ENCODE results near the gene SPSB2. TPM values are rescaled to one million over a fixed set of nuclear protein-coding genes. Genes with fewer than 3 reads are reported as not detected.

The SPSB2 gene
- total RNA-seq, 1 experiment from 2014 or later: 9.2 TPM

DNA sequence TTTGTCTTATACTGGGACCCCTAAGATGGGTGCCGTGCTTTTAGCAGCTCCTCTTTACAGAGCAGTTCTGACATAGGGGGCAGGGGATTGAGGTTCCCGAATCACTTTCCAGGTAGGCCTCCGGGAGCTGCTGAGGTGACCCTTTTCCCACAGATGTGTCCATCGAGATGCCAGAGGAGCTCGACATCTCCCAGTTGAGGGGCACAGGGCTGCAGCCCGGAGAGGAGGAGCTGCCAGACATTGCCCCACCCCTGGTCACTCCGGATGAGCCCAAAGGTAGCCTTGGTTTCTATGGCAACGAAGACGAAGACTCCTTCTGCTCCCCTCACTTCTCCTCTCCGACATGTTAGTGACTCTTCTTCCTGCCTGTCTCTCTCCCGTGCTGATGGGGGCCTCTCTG, 10.1 kb downstream of the SPSB2 start:
- peaks cover 7% of the 10 kb centered on the region for H3K79me2 ChIP-seq (ENCODE audit: low read length)
- no peaks in the 10 kb centered on the region for H3F3A ChIP-seq (ENCODE audit: low read length, unreplicated experiment)
- CTCF ChIA-PET: no interaction called here
- BruUV-seq (replicated peaks): no TSS peak
- TF ChIP-seq, protein P1, sequence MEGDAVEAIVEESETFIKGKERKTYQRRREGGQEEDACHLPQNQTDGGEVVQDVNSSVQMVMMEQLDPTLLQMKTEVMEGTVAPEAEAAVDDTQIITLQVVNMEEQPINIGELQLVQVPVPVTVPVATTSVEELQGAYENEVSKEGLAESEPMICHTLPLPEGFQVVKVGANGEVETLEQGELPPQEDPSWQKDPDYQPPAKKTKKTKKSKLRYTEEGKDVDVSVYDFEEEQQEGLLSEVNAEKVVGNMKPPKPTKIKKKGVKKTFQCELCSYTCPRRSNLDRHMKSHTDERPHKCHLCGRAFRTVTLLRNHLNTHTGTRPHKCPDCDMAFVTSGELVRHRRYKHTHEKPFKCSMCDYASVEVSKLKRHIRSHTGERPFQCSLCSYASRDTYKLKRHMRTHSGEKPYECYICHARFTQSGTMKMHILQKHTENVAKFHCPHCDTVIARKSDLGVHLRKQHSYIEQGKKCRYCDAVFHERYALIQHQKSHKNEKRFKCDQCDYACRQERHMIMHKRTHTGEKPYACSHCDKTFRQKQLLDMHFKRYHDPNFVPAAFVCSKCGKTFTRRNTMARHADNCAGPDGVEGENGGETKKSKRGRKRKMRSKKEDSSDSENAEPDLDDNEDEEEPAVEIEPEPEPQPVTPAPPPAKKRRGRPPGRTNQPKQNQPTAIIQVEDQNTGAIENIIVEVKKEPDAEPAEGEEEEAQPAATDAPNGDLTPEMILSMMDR (conservative IDR thresholded peaks at IDR 0.05; ENCODE audit: low read depth, low read length): no peak
- DNase-seq: no peak
- no peak for ATAC-seq
- no peak overlapping the region for H3K27ac ChIP-seq (ENCODE audit: low read length)
- H3K9me2 ChIP-seq (replicated peaks; ENCODE audit: low read length): no peaks in the 10 kb centered on the region
- no peaks in the 10 kb centered on the region for H3K9me3 ChIP-seq (ENCODE audit: low read length)
- POLR2A ChIA-PET (ENCODE audit: unreplicated experiment): no interaction called here
- no peak overlapping the region for H3K9ac ChIP-seq (ENCODE audit: low read length)
- H3K4me3 ChIP-seq (ENCODE audit: low read length): no peak overlapping the region
- peaks cover 8% of the 10 kb centered on the region; the same call in 1 of the 2 replicates for H3K4me1 ChIP-seq (ENCODE audit: insufficient read depth, low read length)
- peaks cover under 1% of the 10 kb centered on the region for H4K20me1 ChIP-seq (ENCODE audit: low read length)
- H2AFZ ChIP-seq (ENCODE audit: low read length): no peak overlapping the region
- H3K36me3 ChIP-seq (ENCODE audit: low read depth, low read length): peaks cover 16% of the 10 kb centered on the region
- no peaks in the 10 kb centered on the region for H3K27me3 ChIP-seq (ENCODE audit: low read length)
- intact Hi-C loops (cut with micrococcal nuclease): no loop called here
- no peak overlapping the region for H3K4me2 ChIP-seq (ENCODE audit: low read length)

DNA sequence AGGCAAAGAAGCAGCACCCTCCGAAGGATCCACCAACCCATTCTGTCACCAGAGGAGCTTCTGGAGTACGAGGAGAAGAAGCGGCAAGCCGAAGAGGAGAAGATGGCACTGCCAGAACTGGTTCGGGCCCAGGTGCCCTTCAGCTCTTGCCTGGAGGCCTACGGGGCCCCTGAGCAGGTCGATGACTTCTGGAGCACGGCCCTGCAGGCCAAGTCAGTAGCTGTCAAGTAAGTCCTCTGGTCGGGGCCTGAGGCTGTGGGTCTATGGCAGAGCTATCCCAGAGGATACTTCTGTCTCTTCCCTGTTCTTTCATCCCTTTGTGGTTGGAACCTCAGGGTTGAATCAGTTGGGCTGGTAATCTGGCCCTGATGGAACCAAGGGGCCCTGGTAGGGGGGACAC, 11.7 kb downstream of the SPSB2 start:
- Histone ChIP-seq H3K9ac (ENCODE audit: low read length) (no peak overlapping the region), H2AFZ (ENCODE audit: low read length) (no peak overlapping the region), H3K79me2 (ENCODE audit: low read length) (no peaks in the 10 kb centered on the region), H3K27ac (ENCODE audit: low read length) (no peak overlapping the region), H3K9me3 (ENCODE audit: low read length) (no peaks in the 10 kb centered on the region), H3F3A (ENCODE audit: low read length, unreplicated experiment) (no peaks in the 10 kb centered on the region), H3K4me3 (ENCODE audit: low read length) (no peak overlapping the region), H3K9me2 (replicated peaks; ENCODE audit: low read length) (no peaks in the 10 kb centered on the region), H3K36me3 (ENCODE audit: low read depth, low read length) (peaks cover 30% of the 10 kb centered on the region), H4K20me1 (ENCODE audit: low read length) (no peaks in the 10 kb centered on the region), H3K27me3 (ENCODE audit: low read length) (no peaks in the 10 kb centered on the region), H3K4me1 (ENCODE audit: insufficient read depth, low read length) (peaks cover under 1% of the 10 kb centered on the region; the same call in 1 of the 2 replicates), H3K4me2 (ENCODE audit: low read length) (no peak overlapping the region)
- TF ChIP-seq EZH2 (IDR thresholded peaks at IDR 0.05; ENCODE audit: low read length, unreplicated experiment): no peak
- TF ChIP-seq, protein P1 (conservative IDR thresholded peaks at IDR 0.05; ENCODE audit: low read depth, low read length): no peak
- no peak for TF ChIP-seq EZH2phosphoT487 (IDR thresholded peaks at IDR 0.05; ENCODE audit: borderline replicate concordance, low read length)
- no peak for DNase-seq
- BruUV-seq (replicated peaks): no TSS peak
- ChIA-PET POLR2A (ENCODE audit: unreplicated experiment) (no interaction called here), CTCF (interaction anchor here (0.6 kb wide), 1 partner anchor 11 kb away, joined by 5 read pairs; no protein-coding TSS in a partner anchor)
- no peak for ATAC-seq
- intact Hi-C loops (cut with micrococcal nuclease): no loop called here

DNA sequence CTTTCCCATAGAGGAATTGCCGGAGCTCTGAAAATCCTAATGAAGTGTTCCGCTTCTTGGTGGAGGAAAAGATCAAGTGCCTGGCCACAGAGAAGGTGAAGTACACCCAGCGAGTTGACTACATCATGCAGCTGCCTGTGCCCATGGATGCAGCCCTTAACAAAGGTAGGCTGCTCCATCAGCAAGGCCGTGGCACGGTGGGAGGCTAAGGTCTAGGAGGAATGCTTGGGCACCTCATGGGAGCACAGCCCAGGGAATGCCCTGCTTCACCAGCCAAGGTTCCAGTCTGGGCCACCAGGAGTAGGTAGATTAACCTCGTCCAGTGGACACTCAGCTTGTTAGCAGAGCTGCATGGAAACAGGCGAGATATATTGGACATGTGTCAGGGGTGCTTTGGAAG, 12.2 kb downstream of the SPSB2 start:
- ChIA-PET CTCF (no interaction called here), POLR2A (ENCODE audit: unreplicated experiment) (no interaction called here)
- Histone ChIP-seq H3K4me2 (ENCODE audit: low read length) (no peak overlapping the region), H3K4me1 (ENCODE audit: insufficient read depth, low read length) (no peaks in the 10 kb centered on the region), H4K20me1 (ENCODE audit: low read length) (no peaks in the 10 kb centered on the region), H3K9me2 (replicated peaks; ENCODE audit: low read length) (no peaks in the 10 kb centered on the region), H3K27ac (ENCODE audit: low read length) (no peak overlapping the region), H3K36me3 (ENCODE audit: low read depth, low read length) (peaks cover 30% of the 10 kb centered on the region), H3K9me3 (ENCODE audit: low read length) (no peaks in the 10 kb centered on the region), H3F3A (ENCODE audit: low read length, unreplicated experiment) (no peaks in the 10 kb centered on the region), H3K9ac (ENCODE audit: low read length) (no peak overlapping the region), H3K4me3 (ENCODE audit: low read length) (no peak overlapping the region), H3K79me2 (ENCODE audit: low read length) (no peaks in the 10 kb centered on the region), H2AFZ (ENCODE audit: low read length) (no peak overlapping the region), H3K27me3 (ENCODE audit: low read length) (no peaks in the 10 kb centered on the region)
- DNase-seq: no peak
- intact Hi-C loops (cut with micrococcal nuclease): no loop called here
- ATAC-seq: no peak
- TF ChIP-seq, protein P1 (conservative IDR thresholded peaks at IDR 0.05; ENCODE audit: low read depth, low read length): no peak
- TF ChIP-seq EZH2 (IDR thresholded peaks at IDR 0.05; ENCODE audit: low read length, unreplicated experiment) (no peak), EZH2phosphoT487 (IDR thresholded peaks at IDR 0.05; ENCODE audit: borderline replicate concordance, low read length) (no peak)
- BruUV-seq (replicated peaks): no TSS peak

All from PC-3 (cell line).